H1 (cell line): ENCODE measurements around the gene BIRC2. TPM values are rescaled to one million over a fixed set of nuclear protein-coding genes. Genes with fewer than 3 reads are reported as not detected.

Experiments used
- CTCF ChIA-PET: fragments of 300-600 bp; sonication (Branson Sonifier 250); formaldehyde crosslinking; loops from one replicate; lab custom pipeline; 2021; ENCODE audit not compliant: partially characterized antibody; lab: Charles Lee
- POLR2A ChIA-PET: fragments of 300-600 bp; sonication (Branson Sonifier 250); formaldehyde crosslinking; loops from one replicate; lab custom pipeline; 2021; ENCODE audit warnings: inconsistent platforms; ENCODE audit not compliant: partially characterized antibody; lab: Charles Lee
- DNase-seq, 2 experiments: peaks; one replicate each; pipeline versions ENCODE4 v3.0.0 to v3.0.0-alpha.2; 2010 to 2022; ENCODE audit warnings: low spot score in 2 of 2, low read depth in 1 of 2, mixed read lengths in 1 of 2
- FAIRE-seq: peaks from 2 replicates; lab custom pipeline; 2011; peaks lifted over from hg19 to GRCh38; lab: Jason Lieb, UNC
- H2AFZ ChIP-seq: 2 replicates; pipeline ENCODE4 v1.8.1; 2012; ENCODE audit warnings: low read length, inconsistent platforms
- H2AK5ac ChIP-seq: 2 replicates; pipeline ENCODE4 v1.6.1; 2013; ENCODE audit warnings: low read depth, low read length
- H2BK120ac ChIP-seq: replicated peaks from 2 replicates; pipeline ENCODE3; 2013; ENCODE audit warnings: low read depth, low read length, inconsistent platforms
- H2BK12ac ChIP-seq: 2 replicates; pipeline ENCODE4 v1.6.1; 2013; ENCODE audit warnings: low read depth, low read length
- H2BK15ac ChIP-seq: 2 replicates; pipeline ENCODE4 v1.6.1; 2013; ENCODE audit warnings: low read length
- H2BK20ac ChIP-seq: 2 replicates; pipeline ENCODE4 v1.6.1; 2013; ENCODE audit warnings: low read length
- H2BK5ac ChIP-seq: 2 replicates; pipeline ENCODE4 v1.6.1; 2013; ENCODE audit warnings: low read depth, low read length
- H3K14ac ChIP-seq: 2 replicates; pipeline ENCODE4 v1.6.1; 2013; ENCODE audit warnings: inconsistent platforms; ENCODE audit not compliant: insufficient read length
- H3K18ac ChIP-seq: 2 replicates; pipeline ENCODE4 v1.6.1; 2013; ENCODE audit warnings: low read length; ENCODE audit errors: extremely low read depth
- H3K23ac ChIP-seq: 2 replicates; pipeline ENCODE4 v1.6.1; 2013; ENCODE audit warnings: inconsistent platforms; ENCODE audit not compliant: insufficient read length
- H3K23me2 ChIP-seq: 2 replicates; pipeline ENCODE4 v1.6.1; 2013; ENCODE audit warnings: low read depth, low read length
- H3K27ac ChIP-seq: 2 replicates; pipeline ENCODE4 v1.6.1; 2011; ENCODE audit warnings: low read depth, low read length, inconsistent platforms
- H3K27me3 ChIP-seq, 4 experiments: replicated peaks in 1 of 4; 1 replicate in 1 of 4; 2 replicates in 3 of 4; pipeline versions ENCODE4 v1.6.1 to v1.8.1; 2011 to 2013; ENCODE audit warnings: low read length in 3 of 4, mild to moderate bottlenecking in 3 of 4, inconsistent platforms in 2 of 4, mixed read lengths in 2 of 4, moderate library complexity in 1 of 4; ENCODE audit not compliant: control insufficient read depth in 3 of 4, insufficient read depth in 3 of 4; ENCODE audit errors: extremely low read depth in 1 of 4
- H3K36me3 ChIP-seq, 4 experiments: 2 replicates each; pipeline versions ENCODE4 v1.6.1 to v1.8.1; 2011 to 2013; ENCODE audit warnings: mild to moderate bottlenecking in 4 of 4, low read length in 3 of 4, moderate library complexity in 2 of 4, control low read depth in 1 of 4, inconsistent platforms in 1 of 4; ENCODE audit not compliant: insufficient read depth in 4 of 4, control insufficient read depth in 2 of 4
- H3K4ac ChIP-seq: replicated peaks from 2 replicates; pipeline ENCODE3; 2013; ENCODE audit warnings: low read length, low read depth, mixed read lengths, inconsistent platforms; ENCODE audit not compliant: insufficient read length
- H3K4me1 ChIP-seq, 4 experiments: replicated peaks in 1 of 4; 1 replicate in 1 of 4; 2 replicates in 3 of 4; pipeline versions ENCODE4 v1.6.1 to v1.8.1; 2011 to 2013; ENCODE audit warnings: low read length in 3 of 4, inconsistent platforms in 2 of 4, mixed read lengths in 1 of 4; ENCODE audit not compliant: insufficient read depth in 4 of 4, control insufficient read depth in 3 of 4
- H3K4me2 ChIP-seq, 2 experiments: 2 replicates each; pipeline versions ENCODE4 v1.6.1 to v1.8.1; 2011 to 2013; ENCODE audit warnings: low read depth in 2 of 2, low read length in 2 of 2, control low read depth in 1 of 2, inconsistent platforms in 1 of 2, mild to moderate bottlenecking in 1 of 2; ENCODE audit not compliant: insufficient read depth in 1 of 2
- H3K4me3 ChIP-seq, 4 experiments: fragments of 200-600, 300-600 bp in 1 of 4; sonication (generic), shearing (Covaris generic), sonication (Bioruptor Twin) in 1 of 4; 2 replicates each; pipeline versions ENCODE4 v1.5.1 to v1.8.1; 2011 to 2016; ENCODE audit warnings: low read length in 4 of 4, low read depth in 3 of 4, control low read depth in 2 of 4, inconsistent platforms in 2 of 4, mild to moderate bottlenecking in 2 of 4, mixed read lengths in 1 of 4, moderate library complexity in 1 of 4; ENCODE audit not compliant: insufficient read depth in 2 of 4; ENCODE audit errors: extremely low read depth in 1 of 4
- H3K56ac ChIP-seq: replicated peaks from 2 replicates; pipeline ENCODE3; 2013; ENCODE audit warnings: low read depth, mild to moderate bottlenecking, mixed read lengths, low read length, inconsistent platforms; ENCODE audit not compliant: insufficient read length
- H3K79me1 ChIP-seq: 2 replicates; pipeline ENCODE4 v1.6.1; 2013; ENCODE audit warnings: low read depth, low read length, control low read depth
- H3K79me2 ChIP-seq, 2 experiments: 2 replicates each; pipeline versions ENCODE4 v1.6.1 to v1.8.1; 2012 to 2013; ENCODE audit warnings: low read length in 2 of 2, mild to moderate bottlenecking in 2 of 2, inconsistent platforms in 1 of 2; ENCODE audit not compliant: insufficient read depth in 2 of 2, control insufficient read depth in 1 of 2
- H3K9ac ChIP-seq, 4 experiments: replicated peaks in 1 of 4; 1 replicate in 1 of 4; 2 replicates in 3 of 4; pipeline versions ENCODE4 v1.6.1 to v1.8.1; 2011 to 2013; ENCODE audit warnings: low read depth in 3 of 4, low read length in 3 of 4, control low read depth in 2 of 4, mild to moderate bottlenecking in 2 of 4, moderate library complexity in 2 of 4, inconsistent platforms in 1 of 4; ENCODE audit errors: extremely low read depth in 1 of 4
- H3K9me3 ChIP-seq, 2 experiments: 2 replicates each; pipeline versions ENCODE4 v1.6.1 to v1.8.1; 2012 to 2013; ENCODE audit warnings: mild to moderate bottlenecking in 2 of 2, moderate library complexity in 2 of 2, control low read depth in 1 of 2, inconsistent platforms in 1 of 2, low read depth in 1 of 2, low read length in 1 of 2, mixed read lengths in 1 of 2; ENCODE audit not compliant: insufficient read depth in 2 of 2
- H4K20me1 ChIP-seq, 2 experiments: replicated peaks in 1 of 2; 2 replicates each; pipeline versions ENCODE3 to v1.8.1; 2011 to 2013; ENCODE audit warnings: inconsistent platforms in 2 of 2, low read length in 2 of 2, mild to moderate bottlenecking in 1 of 2; ENCODE audit not compliant: insufficient read depth in 2 of 2, control insufficient read depth in 1 of 2
- H4K5ac ChIP-seq: 2 replicates; pipeline ENCODE4 v1.6.1; 2013; ENCODE audit warnings: low read length, low read depth, mixed read lengths, inconsistent platforms; ENCODE audit not compliant: insufficient read length
- H4K8ac ChIP-seq: 2 replicates; pipeline ENCODE4 v1.8.0; 2013; ENCODE audit warnings: mild to moderate bottlenecking, moderate library complexity, low read length, inconsistent platforms; ENCODE audit not compliant: insufficient read depth; ENCODE audit errors: extremely low read depth
- H4K91ac ChIP-seq: replicated peaks from 2 replicates; pipeline ENCODE3; 2013; ENCODE audit warnings: low read length, mixed read lengths, inconsistent platforms; ENCODE audit not compliant: insufficient read length
- GTF2F1 ChIP-seq: IDR thresholded peaks from 2 replicates; pipeline ENCODE4 v1.6.1; 2012; ENCODE audit warnings: low read depth, low read length, improper control_type of control experiment, borderline replicate concordance
- KDM1A ChIP-seq: fragments of 200-600, 300-600 bp; sonication (generic); IDR thresholded peaks from 2 replicates; pipeline ENCODE4 v1.7.1; 2016; ENCODE audit warnings: mild to moderate bottlenecking, low read length, borderline replicate concordance
- RAD21 ChIP-seq, 2 experiments: IDR thresholded peaks in 1 of 2; conservative IDR thresholded peaks in 1 of 2; 2 replicates each; pipeline ENCODE4 v1.6.1; 2011; ENCODE audit warnings: low read depth in 2 of 2, low read length in 2 of 2, improper control_type of control experiment in 1 of 2, inconsistent platforms in 1 of 2, mild to moderate bottlenecking in 1 of 2, moderate library complexity in 1 of 2
- RFX5 ChIP-seq: IDR thresholded peaks from 2 replicates; pipeline ENCODE4 v1.6.1; 2011; ENCODE audit warnings: low read depth, low read length, improper control_type of control experiment, borderline replicate concordance
- WGBS, 2 experiments: shearing (Covaris generic) in 1 of 2; methylation state at CpG; one replicate each; pipeline versions ENCODE4 v1.1.6 to v1.1.7; 2013 to 2015; ENCODE audit warnings: low lambda C conversion rate in 2 of 2, mixed read lengths in 2 of 2, inconsistent platforms in 1 of 2, low coverage in 1 of 2, missing lambda C conversion rate in 1 of 2; ENCODE audit not compliant: insufficient replicate concordance in 2 of 2, insufficient coverage in 1 of 2, insufficient read length in 1 of 2; ENCODE audit errors: extremely low coverage in 1 of 2, missing lambda C conversion rate in 1 of 2; 5-methylcytosine and 5-hydroxymethylcytosine counted together
- polyA plus RNA-seq, 7 experiments: library from polyadenylated mRNA; depleted of rRNA in 3 of 7; stranded (reverse) in 5 of 7; unstranded in 2 of 7; fragments of >200 nt in 5 of 7; fragments of 200-250 nt in 2 of 7; gene quantifications; 1 replicate in 5 of 7; 2 replicates in 1 of 7; 4 replicates in 1 of 7; pipeline versions ENCODE4 v1.2.1 to v1.2.3, GENCODE V29; 2011 to 2013; ENCODE audit warnings: missing spikeins in 2 of 7, mixed read lengths in 2 of 7
- total RNA-seq: library from RNA; stranded (reverse); fragmentation: NEBNext Ultra II Directional; extraction: Animal tissue kit (Norgen Biotek cat#: 25700); gene quantifications from 2 replicates; pipeline ENCODE4 v1.2.1, GENCODE V29; 2021

BIRC2 gene
- total and polyA plus RNA-seq, 2 of the 8 experiments (the other 6 are each of a cell fraction or from before 2014, with no cell fraction given): 18.4 to 24.7 TPM

GRCh38 chr11:102387043-102387781 is 40.2 kb downstream of the BIRC2 start:
- FAIRE-seq: no peak
- WGBS, 2 experiments: 83% methylated on average over 8 of the region's 8 CpGs; no CpG with 5 or more reads in 1 of the 2 experiments
- Histone ChIP-seq H2BK20ac (no peak overlapping the region), H3K56ac (no peak overlapping the region), H4K8ac (no peak overlapping the region), H3K27ac (no peak overlapping the region), H3K4me2 (no peak overlapping the region), H2BK120ac (no peak overlapping the region), H4K5ac (no peak overlapping the region), H3K79me1 (no peaks in the 10 kb centered on the region), H3K9me3 (no peaks in the 10 kb centered on the region), H3K9ac (no peak overlapping the region), H2AK5ac (no peak overlapping the region), H3K23me2 (no peaks in the 10 kb centered on the region)
- CTCF ChIA-PET: no interaction called here
- DNase-seq: no peak
- no peak for TF ChIP-seq GTF2F1
- no peak for TF ChIP-seq RFX5
- TF ChIP-seq RAD21 (IDR thresholded peaks at IDR 0.05 in 1 of 2, conservative IDR thresholded peaks at IDR 0.05 in 1 of 2; ENCODE audit: low read depth in 2 of 2, low read length in 2 of 2): no peak
- no peak for TF ChIP-seq KDM1A
- TF ChIP-seq, all 59 proteins: peak for 0
- H3K4me3 ChIP-seq: no peak overlapping the region
- no peak overlapping the region for H3K4ac ChIP-seq
- H3K79me2 ChIP-seq: no peaks in the 10 kb centered on the region
- no peak overlapping the region for H2BK15ac ChIP-seq
- H3K4me1 ChIP-seq: no peaks in the 10 kb centered on the region
- H3K23ac ChIP-seq: no peak overlapping the region
- no peak overlapping the region for H3K14ac ChIP-seq
- no peaks in the 10 kb centered on the region for H3K27me3 ChIP-seq
- no peaks in the 10 kb centered on the region for H4K20me1 ChIP-seq
- H2AFZ ChIP-seq: no peak overlapping the region
- H3K18ac ChIP-seq: no peak overlapping the region
- H2BK12ac ChIP-seq: no peak overlapping the region
- no peak overlapping the region for H4K91ac ChIP-seq
- POLR2A ChIA-PET: no interaction called here
- peaks cover 0 to 4% (median 0%) of the 10 kb centered on the region in 4 experiments; a peak in 2 of 8 replicates for H3K36me3 ChIP-seq
- H2BK5ac ChIP-seq: no peak overlapping the region
